ENCODE data around the gene CPT2. TPM values are rescaled to one million over a fixed set of nuclear protein-coding genes. Genes with fewer than 3 reads are reported as not detected.

The CPT2 gene
- 96.0 TPM for total RNA-seq

- ATAC-seq: peak; percentile 86
These were observed at the start of gene CPT2 for GRCh38 chr1:53196485-53197290. Gene CPT2 (plus strand): TSS chr1:53196824. CDS start chr1:53196944, 120 bp downstream.

DNA sequence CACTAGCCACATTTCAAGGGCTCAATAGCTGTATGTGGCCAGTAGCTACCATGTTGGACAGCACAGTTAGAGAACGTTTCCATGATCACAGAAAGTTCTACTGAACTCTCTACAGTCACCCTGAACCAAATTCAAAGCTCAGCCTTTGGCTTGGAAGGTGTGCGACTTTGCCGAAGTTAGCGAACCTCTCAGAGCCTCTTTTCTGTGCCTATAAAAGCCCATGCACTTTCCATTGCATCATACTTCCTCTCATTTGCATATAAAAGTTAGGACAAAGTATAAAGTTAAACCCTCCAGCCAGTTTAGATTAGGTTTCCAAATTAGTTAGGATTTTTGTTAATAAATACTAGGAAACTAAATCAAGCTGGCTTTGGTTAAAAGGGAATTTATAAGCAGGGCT, 49.5 kb upstream of the CPT2 start:
- DNase-seq (ENCODE audit: low spot score) (no peak), ATAC-seq (peak; percentile 6)

More at GRCh38 chr1:53196485-53197290, at the start of gene CPT2:
- DNase-seq (ENCODE audit: low spot score): peak; percentile 93

GRCh38 chr1:53148123-53148522, 48.5 kb upstream of the CPT2 start:
- ATAC-seq (no peak), DNase-seq (ENCODE audit: low spot score) (no peak)

DNA sequence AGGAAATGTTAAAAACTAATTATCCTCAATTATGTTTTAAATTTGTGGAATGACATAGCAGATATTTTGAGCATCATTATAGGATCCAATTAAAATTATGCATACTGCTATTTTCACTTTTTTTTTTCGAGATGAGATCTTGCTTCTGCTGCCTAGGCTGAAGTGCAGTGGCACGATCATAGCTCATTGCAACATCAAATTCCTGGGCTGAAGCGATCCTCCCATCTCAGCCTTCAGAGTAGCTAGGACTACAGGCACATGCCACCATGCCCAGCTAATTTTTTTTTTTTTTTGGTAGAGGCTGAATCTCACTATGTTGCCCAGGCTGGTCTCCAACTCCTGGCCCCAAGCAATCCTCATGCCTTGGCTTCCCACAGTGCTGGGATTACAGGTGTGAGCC, 42.9 kb upstream of the CPT2 start:
- DNase-seq (ENCODE audit: low spot score) (no peak), ATAC-seq (peak; percentile 68)

DNA sequence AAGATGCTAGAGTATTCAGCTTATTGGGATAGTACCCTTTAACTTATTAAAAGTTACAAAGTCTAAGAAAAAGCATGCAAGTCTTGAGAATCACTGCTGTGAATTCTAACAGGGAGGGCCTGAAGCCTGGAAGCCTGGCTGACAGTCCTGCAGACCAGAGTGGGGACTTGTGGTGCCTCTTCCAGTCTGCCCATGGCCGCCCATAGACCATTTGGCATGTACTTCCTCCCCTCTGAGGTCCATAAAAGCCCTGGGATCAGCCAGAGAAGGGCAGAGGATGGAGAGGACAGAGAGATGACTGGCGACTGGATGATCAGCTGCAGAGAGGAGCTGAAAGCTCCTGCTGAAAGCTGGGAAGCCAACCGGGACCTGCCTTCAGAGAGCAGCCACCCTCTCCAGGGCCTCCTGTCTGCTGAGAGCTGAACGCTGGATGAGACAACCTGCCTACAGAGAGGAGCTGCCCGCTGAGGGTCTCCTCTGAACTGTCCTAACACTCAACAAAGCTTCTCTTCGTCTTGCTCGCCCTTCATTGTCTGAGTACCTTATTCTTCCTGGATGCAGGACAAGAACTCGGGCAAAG, 41.7 kb upstream of the CPT2 start:
- ATAC-seq (no peak), DNase-seq (ENCODE audit: low spot score) (no peak)

- ATAC-seq: no peak
- no peak for DNase-seq (ENCODE audit: low spot score)
These were observed 41.1 kb upstream of the CPT2 start for GRCh38 chr1:53155534-53155933.

DNA sequence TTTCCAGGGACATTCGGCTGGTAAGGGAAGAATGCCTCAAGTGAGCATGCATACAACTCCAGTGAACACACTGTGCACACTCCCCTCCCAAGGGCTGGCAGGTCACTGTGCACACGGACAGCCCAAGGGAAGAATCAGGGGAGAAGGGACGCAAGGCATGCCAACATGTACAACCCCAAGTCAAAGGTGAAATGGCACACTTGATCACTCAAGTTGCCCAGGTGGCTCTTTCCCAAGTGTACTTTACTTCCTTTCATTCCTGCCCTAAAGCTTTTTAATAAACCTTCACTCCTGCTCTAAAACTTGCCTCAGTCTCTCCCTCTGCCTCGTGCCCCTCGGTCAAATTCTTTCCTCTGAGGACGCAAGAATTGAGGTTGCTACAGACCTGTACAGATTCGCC, 40.7 kb upstream of the CPT2 start:
- peak; percentile 56 for ATAC-seq
- DNase-seq (ENCODE audit: low spot score): no peak

- no peak for ATAC-seq
- no peak for DNase-seq (ENCODE audit: low spot score)
These were observed 39.8 kb upstream of the CPT2 start for GRCh38 chr1:53156783-53157182.

- no peak for ATAC-seq
- DNase-seq (ENCODE audit: low spot score): no peak
These were observed 37.7 kb upstream of the CPT2 start for GRCh38 chr1:53158900-53159299.

GRCh38 chr1:53160924-53161378, 35.7 kb upstream of the CPT2 start:
- DNase-seq (ENCODE audit: low spot score) (no peak), ATAC-seq (peak; percentile 68)

GRCh38 chr1:53162621-53163020, 34.0 kb upstream of the CPT2 start:
- no peak for DNase-seq (ENCODE audit: low spot score)

DNA sequence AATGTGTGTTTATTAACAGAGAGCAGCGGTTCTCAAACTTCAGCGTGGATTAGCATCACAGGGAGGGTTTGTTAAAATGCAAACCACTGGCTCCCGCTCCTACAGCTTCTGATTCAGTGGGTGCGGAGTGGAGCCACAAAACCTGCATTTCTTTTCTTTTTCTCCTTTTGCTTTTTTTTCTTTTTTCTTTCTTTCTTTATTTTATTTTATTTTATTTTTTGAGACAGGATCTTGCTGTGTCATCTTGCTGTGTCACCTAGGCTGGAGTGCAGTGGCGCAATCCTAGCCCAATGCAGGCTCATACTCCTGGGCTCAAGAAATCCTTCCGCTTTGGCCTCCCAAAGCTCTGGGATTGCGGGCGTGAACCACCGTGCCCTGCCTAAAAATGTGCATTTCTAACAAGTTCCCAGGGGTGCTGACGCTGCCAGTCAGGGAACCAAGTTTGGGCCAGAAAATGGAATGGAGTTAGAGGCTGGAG, 33.3 kb upstream of the CPT2 start:
- ATAC-seq (no peak), DNase-seq (ENCODE audit: low spot score) (no peak)

More at GRCh38 chr1:53162621-53163020, 34.0 kb upstream of the CPT2 start:
- ATAC-seq: no peak

DNA sequence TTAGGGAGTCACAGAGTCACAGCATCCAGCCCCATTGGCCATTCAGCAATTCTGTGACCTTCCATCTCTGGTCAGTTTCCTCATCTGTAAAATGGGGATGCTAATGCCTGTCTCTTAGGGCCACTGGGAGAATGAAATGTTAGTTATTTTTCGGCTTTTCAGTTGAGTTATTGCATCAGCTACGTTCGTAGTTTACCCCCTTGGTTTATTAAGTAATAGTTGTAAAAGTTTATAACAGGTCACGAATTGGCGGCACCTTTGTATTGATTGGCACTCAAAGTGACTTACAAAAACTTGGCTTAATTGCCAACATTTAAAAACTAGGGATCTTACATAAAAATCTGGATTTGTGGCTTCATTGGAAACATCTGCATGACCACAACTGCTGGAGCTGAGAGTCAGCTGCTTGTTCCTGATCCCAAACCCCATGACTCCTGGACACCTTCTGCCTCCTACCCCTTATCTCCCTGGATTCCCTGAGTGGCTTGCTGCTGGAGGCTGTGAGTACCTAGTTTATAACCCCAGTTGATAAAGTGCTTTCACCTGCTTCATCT, 31.1 kb upstream of the CPT2 start:
- ATAC-seq (peak; percentile 69), DNase-seq (ENCODE audit: low spot score) (no peak)

- DNase-seq (ENCODE audit: low spot score) (no peak), ATAC-seq (no peak)
These were observed 30.3 kb upstream of the CPT2 start for GRCh38 chr1:53166366-53166765.

GRCh38 chr1:53166912-53167311, 29.7 kb upstream of the CPT2 start:
- DNase-seq (ENCODE audit: low spot score) (no peak), ATAC-seq (peak; percentile 61)

DNA sequence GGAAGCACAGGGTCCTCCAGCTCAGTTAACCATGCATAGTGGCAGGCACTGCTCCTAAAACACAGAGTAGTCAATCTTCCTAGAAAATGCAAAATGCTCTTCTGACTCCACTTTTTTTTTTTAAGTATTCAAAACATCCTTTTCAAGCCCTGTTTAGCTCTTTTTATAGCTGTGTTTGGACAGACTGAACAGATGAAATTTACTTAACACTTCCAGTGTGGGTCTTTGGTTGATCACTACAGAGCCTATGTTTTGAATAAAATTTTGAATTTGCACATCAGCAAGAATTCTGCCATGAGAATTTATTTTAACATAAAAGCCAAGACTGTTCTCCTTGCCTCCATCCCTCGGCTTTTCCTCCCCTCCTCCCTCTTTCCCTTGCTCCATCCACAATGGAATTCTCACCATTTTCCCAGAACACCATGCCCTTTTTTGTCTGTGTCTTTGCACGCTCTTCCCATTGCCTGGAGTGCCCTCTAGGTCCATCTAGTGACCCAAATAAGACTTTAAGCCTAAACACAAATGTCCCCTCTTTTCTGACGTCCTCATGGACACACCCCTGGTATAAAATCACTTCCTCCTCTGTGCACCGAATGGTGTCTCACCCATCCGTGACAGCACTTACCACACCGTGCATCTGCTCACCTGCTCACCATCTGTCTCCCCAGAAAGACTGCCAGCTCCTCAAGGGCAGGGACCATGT, 24.0 kb upstream of the CPT2 start:
- DNase-seq (ENCODE audit: low spot score) (no peak), ATAC-seq (no peak)

DNA sequence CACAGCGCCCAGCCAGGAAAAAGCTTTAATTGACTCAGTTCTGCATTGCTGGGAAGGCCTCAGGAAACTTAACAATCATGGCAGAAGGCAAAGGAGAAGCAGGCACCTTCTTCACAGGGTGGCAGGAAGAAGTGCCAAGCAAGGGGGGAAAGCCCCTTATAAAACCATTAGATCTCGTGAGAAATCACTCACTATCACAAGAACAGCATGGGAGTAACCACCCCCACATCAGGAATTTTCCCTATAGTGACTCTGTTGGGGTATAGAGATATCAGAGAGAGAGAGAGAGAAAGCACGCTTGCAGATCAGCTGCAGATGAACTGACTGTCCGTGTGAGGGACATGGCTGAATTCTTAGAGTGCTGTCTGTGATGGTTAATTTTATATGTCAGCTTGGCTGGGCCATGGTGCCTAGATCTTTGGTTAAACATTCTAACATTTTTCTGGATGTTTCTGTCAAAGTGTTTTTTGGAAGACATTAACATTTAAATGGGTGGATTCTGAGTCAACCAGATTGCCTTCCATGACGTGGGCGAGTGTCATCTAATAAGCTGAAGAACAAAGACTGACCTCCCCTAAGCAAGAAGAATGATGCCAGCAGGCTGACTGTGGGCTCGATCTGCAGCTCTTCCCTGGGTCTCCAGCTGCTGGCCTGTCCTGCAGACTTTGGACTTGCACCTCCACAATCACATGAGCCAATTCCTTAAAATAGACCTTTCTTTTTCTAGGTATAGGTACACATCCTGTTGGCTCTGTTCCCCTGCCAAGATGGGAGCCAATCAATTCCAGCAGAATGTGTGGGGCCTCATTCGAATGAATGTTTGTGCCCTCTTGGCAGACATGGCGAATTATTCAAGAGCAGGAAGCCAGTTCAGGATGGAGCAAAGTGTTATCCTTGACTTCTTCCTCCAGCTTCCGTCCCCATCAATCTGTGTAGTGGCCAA, 21.4 kb upstream of the CPT2 start:
- ATAC-seq (no peak), DNase-seq (ENCODE audit: low spot score) (no peak)

DNA sequence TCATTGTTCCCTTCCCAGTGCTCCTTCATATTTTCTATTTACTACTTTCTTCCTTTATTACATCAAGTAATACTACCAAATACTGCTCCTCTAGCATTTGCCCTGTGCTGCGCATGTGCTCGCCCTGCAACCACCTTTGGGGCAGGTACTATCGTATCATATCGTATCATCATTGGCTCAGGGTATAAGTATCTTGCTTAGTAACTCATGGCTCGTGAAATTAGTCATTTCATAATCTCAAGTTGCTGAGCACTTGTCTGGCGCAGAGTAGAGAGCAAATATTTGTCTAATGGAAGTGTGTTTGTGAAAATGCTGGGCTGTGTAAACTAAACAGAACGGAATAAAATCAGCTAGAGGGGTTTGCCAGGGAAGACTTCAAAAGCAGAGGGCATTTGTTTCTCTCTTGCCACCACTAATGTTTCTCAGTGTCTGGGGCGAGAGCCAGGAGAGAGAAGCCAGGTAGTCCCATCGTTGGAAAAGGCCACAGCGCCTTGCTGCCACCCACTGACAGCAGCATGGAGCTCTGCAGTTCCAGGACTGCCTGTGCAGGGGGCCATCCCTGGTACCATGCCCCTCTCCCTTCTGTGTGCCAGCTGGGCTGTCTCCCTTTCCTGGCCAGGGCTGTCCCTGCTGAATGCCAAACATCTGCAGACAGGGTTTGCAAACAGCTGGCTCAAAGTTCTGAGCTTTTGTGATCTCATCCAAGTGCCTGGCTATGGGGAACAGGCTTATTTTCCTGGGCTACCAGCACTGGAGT, 20.0 kb upstream of the CPT2 start:
- ATAC-seq: peak; percentile 92
- peak; percentile 89 for DNase-seq (ENCODE audit: low spot score)

DNA sequence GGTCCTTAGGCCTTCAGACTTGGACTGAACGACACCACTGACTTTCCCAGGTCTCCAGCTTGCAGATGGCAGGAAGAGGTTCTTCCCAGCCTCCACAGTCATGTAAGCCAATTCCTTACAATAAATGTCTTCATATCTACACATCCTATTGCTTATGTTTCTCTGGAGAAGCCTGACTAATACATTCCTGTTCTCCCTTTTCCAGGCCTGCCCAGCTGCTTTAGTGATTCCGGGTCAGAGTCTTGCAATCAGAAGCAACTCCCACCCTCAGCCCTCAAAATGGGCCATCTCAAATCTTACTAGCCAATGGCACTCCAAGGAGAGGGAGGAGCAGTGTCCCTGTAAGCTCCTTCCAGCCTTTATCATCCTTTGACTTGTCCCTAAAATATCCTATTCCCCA, 16.4 kb upstream of the CPT2 start:
- DNase-seq (ENCODE audit: low spot score) (no peak), ATAC-seq (no peak)

- no peak for ATAC-seq
- DNase-seq (ENCODE audit: low spot score): no peak
These were observed 15.7 kb upstream of the CPT2 start for GRCh38 chr1:53180951-53181350.

Data from left lobe of liver (tissue), 2 donors.